ENCODE results near the gene PPM1E.
"Not testable (repeated sequence)": the region's sequence is repeated elsewhere in the genome, so short reads cannot be mapped to it uniquely, and the experiment has no call there.

The PPM1E gene

DNA sequence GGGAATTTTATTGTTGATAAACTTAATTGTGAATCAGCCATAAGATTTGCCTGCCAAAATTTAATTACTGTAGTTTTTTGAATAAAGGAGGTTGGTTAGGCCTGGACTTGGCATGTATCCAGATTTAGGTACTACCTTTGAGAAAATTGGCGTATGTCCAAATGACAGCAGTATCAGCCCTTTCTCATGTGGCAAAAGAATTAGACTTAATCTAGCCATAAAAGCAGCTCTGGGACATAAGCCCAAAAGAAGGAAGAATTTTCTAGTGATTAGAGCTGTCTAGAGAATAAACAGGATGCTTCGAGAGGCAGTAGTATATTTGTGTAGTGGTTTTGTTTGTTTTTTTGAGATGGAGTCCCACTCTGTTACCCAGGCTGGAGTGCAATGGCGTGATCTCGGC lies 27.7 kb downstream of the PPM1E start:
- DNase-seq, result no peak

- no peak for DNase-seq
Measured at GRCh38 chr17:58785097-58785496, 29.4 kb downstream of the PPM1E start.

GRCh38 chr17:58786586-58787295 lies 31.1 kb downstream of the PPM1E start:
- no peak for DNase-seq

GRCh38 chr17:58788199-58788598 lies 32.5 kb downstream of the PPM1E start:
- no peak for DNase-seq

DNA sequence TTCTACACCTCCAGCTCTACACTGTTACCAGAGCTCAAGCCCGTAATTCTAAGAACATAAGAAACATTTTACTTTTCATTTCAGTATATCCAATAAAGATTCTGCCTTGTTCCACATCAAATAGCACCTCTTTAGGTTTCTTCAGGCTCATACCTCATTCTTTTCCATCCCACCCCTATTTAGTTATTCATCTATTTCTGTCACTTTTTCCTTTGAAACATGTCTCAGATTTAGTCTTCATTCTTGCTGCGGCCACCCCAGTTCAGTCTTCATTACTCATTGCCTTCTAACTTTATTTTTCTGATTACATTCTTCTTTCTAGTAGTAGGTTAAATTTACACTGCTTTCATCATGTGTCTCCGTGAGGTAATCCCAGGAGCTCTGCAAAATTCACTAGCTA lies 33.5 kb downstream of the PPM1E start:
- DNase-seq, result no peak

GRCh38 chr17:58789831-58790230 lies 34.2 kb downstream of the PPM1E start:
- no peak for DNase-seq

DNA sequence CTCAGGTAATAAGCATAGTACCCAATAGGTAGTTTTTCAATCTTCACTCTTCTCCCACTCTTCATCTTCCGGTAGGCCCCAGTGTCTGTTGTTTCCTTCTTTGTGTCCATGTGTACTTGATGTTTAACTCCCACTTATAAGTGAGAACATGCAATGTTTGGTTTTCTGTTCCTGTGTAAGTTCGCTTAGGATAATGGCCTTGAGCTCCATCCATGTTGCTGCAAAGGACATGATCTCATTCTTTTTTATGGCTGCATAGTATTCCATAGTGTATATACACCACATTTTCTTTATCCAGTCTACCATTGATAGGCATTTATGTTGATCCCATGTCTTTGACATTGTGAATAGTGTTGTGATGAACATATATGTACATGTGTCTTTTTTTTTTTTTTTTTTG lies 38.9 kb downstream of the PPM1E start:
- not testable (repeated sequence) for DNase-seq

- no peak for DNase-seq
Measured at GRCh38 chr17:58802188-58802587, 46.5 kb downstream of the PPM1E start.

GRCh38 chr17:58806046-58806445 lies 50.4 kb downstream of the PPM1E start:
- DNase-seq, result no peak

DNA sequence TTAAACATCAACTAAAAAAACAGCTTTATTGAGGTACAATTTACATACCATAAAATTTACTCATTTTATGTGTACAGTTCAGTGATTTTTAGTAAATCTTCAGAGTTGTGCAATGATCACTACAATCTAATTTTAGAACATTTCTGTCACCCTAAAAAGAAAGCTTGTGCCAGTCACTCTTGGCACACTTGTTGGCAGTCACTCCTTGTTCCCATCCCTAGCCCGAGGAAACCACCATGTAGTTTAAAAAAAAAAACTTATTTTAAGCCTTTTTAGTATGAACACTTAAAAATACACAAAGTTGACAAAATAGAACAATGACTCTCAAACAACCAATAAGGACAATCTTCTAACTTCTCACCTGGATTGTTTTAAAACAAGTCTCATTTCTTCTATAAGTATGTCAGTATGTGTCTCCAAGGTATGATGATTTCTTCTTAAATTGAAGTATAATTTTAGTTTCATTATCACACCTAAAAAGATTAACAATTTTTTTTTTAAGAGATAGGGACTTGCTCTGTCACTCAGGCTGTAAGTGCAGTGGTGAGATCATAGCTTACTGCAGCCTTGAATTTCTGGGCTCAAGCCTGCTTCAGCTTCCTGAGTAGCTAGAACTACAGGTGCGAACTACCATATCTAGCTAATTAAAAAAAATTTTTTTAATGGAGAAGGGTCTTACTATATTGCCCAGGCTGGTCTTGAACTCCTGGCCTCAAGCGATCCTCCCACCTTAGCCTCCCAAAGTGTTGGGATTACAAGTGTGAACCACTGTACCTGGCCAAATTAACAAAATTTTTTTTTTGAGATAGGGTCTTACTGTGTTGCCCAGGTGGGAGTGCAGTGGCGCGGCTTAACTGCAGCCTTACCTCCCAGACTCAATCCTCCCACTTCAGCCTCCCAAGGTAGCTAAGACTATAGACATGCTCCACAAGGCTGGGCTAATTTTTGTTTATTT lies 53.2 kb downstream of the PPM1E start:
- DNase-seq, result no peak

- no peak for DNase-seq
Measured at GRCh38 chr17:58809564-58809936, 53.9 kb downstream of the PPM1E start.

DNA sequence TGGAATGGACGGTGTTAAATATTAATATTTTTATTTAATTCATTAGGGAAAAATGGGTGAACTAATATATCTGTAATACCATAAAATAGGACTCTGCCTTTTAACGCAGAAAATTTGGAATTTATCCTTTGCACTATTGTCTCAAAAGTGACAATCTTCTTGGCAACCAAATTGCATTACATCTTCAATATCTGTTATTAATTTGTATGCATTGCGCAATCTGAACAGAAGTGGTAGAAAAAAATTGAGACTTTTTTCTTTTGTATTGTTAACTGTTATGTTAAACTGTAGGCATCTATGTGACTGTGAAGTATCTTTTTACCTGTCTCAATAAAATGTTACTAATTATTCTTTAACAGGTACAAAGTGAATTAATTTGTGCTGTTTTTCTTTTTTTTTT lies 55.6 kb downstream of the PPM1E start:
- DNase-seq, result no peak

DNA sequence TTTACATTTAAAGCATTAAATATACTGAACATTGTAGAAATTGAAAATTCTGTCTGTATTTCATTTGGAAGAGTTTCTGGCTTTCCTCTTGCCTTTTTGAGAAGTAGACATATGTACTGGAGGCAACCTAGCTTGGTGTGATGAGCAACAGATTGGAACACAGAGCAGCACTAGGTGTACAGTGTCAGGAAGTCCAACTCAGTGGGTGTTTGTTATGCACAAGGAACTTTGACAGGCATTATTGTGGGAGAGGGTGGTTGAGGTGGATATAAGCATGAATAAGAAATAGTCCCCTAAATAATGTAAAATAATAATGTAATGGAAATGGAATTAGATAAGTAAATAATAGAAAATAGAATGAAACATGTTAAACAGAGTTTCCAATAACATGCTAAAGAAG lies 58.1 kb downstream of the PPM1E start:
- no peak for DNase-seq

DNA sequence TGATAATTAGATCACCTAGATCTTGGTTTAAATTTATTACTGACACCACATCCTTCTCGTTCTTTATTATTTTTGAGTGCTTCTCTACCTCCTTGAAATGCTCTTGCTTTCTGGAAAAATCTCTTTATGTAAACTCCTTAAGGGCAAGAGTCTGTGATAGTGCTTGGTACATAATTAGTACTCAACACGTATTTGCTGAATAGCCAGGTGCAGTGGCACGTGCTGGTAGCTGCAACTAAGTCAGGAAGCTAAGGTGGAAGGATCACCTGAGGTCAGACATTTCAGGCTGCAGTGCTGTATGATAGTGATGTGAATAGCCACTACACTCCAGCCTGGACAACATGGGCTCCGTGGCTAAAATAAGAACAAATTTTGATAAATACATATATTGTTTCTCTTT lies 63.0 kb downstream of the PPM1E start:
- no peak for DNase-seq

GRCh38 chr17:58822148-58823050 lies 66.7 kb downstream of the PPM1E start:
- DNase-seq, result no peak

DNA sequence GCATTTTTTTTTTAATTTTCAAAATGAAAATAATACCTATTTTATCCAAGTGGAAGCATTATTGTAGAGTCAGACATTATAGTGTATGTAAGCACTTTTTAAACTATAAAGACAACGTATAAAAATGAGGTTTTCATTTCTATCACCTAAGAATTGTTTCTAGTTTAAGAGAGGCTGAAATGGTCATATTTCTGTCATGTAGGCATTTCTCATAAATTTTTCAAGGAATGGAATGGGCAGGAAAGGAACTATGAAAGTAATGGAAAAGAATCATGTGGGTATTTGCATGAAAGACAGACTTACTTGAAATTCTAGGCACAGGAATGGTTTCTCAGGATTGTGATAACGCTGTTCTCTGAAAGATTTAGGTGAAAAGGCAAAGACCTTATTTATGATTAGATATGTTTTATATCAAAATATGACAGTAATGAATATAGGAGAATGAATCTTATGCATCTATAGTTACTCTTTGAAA lies 67.4 kb downstream of the PPM1E start:
- no peak for DNase-seq

DNA sequence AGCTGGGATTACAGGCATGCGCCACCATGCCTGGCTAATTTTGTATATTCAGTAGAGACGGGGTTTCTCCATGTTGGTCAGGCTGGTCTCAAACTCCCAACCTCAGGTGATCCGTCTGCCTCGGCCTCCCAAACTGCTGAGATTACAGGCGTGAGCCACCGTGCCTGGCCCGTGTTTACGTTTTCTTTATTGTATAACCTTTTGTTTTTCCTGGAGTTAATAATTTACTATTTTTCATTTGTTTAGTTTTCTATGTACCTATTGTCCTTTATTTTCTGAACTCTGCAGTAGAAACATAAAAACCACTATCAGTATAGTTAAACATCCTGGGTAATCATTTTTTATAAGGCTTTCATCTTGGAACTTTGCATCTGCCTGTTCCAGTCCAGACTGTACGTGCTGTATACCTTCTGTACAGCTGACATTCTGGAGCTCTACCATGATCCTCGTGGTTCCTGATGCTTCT lies 73.6 kb downstream of the PPM1E start:
- DNase-seq, result no peak

- DNase-seq, result no peak
Measured at GRCh38 chr17:58831780-58832179, 76.1 kb downstream of the PPM1E start.

GRCh38 chr17:58832514-58832913 lies 76.9 kb downstream of the PPM1E start:
- no peak for DNase-seq

- DNase-seq, result no peak
Measured at GRCh38 chr17:58837699-58838098, 82.0 kb downstream of the PPM1E start.

GRCh38 chr17:58840820-58841612 lies 85.4 kb downstream of the PPM1E start:
- DNase-seq, result no peak

- DNase-seq, result not testable (repeated sequence)
Measured at GRCh38 chr17:58846413-58846812, 90.8 kb downstream of the PPM1E start.

Data from activated CD8-positive, alpha-beta memory T cell treated with anti-CD3 and anti-CD28 coated beads, Interleukin-2, amount 50 U/mL, for 48 hours (primary cell).